Measurements from ENCODE around the gene FAM98B.

DNA sequence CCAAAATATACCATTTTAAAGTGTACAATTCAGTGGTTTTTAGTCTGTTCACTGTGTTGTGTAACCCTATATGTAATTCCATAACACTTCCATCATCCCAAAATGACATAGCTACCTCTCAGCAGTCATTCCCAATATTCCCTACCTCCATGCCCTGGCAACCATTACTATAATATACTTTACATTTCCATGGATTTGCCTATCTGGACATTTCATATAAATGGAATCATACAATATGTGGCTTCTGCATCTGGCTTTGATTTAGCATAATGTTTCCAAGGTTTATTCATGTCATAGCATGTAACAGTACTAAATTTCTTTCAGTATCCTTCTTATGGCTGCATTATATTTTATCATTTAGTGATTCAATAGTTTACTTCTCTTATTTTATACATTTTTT is 25.3 kb downstream of the FAM98B start:
- TF ChIP-seq, protein P1, sequence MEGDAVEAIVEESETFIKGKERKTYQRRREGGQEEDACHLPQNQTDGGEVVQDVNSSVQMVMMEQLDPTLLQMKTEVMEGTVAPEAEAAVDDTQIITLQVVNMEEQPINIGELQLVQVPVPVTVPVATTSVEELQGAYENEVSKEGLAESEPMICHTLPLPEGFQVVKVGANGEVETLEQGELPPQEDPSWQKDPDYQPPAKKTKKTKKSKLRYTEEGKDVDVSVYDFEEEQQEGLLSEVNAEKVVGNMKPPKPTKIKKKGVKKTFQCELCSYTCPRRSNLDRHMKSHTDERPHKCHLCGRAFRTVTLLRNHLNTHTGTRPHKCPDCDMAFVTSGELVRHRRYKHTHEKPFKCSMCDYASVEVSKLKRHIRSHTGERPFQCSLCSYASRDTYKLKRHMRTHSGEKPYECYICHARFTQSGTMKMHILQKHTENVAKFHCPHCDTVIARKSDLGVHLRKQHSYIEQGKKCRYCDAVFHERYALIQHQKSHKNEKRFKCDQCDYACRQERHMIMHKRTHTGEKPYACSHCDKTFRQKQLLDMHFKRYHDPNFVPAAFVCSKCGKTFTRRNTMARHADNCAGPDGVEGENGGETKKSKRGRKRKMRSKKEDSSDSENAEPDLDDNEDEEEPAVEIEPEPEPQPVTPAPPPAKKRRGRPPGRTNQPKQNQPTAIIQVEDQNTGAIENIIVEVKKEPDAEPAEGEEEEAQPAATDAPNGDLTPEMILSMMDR (IDR thresholded peaks at IDR 0.05) = no peak
- TF ChIP-seq, protein P2, sequence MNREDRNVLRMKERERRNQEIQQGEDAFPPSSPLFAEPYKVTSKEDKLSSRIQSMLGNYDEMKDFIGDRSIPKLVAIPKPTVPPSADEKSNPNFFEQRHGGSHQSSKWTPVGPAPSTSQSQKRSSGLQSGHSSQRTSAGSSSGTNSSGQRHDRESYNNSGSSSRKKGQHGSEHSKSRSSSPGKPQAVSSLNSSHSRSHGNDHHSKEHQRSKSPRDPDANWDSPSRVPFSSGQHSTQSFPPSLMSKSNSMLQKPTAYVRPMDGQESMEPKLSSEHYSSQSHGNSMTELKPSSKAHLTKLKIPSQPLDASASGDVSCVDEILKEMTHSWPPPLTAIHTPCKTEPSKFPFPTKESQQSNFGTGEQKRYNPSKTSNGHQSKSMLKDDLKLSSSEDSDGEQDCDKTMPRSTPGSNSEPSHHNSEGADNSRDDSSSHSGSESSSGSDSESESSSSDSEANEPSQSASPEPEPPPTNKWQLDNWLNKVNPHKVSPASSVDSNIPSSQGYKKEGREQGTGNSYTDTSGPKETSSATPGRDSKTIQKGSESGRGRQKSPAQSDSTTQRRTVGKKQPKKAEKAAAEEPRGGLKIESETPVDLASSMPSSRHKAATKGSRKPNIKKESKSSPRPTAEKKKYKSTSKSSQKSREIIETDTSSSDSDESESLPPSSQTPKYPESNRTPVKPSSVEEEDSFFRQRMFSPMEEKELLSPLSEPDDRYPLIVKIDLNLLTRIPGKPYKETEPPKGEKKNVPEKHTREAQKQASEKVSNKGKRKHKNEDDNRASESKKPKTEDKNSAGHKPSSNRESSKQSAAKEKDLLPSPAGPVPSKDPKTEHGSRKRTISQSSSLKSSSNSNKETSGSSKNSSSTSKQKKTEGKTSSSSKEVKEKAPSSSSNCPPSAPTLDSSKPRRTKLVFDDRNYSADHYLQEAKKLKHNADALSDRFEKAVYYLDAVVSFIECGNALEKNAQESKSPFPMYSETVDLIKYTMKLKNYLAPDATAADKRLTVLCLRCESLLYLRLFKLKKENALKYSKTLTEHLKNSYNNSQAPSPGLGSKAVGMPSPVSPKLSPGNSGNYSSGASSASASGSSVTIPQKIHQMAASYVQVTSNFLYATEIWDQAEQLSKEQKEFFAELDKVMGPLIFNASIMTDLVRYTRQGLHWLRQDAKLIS (CRISPR knock-in tag; IDR thresholded peaks at IDR 0.05; ENCODE audit: borderline replicate concordance) = no peak
- TF ChIP-seq SP1 (CRISPR knock-in tag; conservative IDR thresholded peaks at IDR 0.05) = no peak
